ENCODE measurements around the gene PIM3.
A peak's percentile ranks its signal among the peaks of the same experiment; 100 is the strongest.
"Not testable (repeated sequence)": the region's sequence is repeated elsewhere in the genome, so short reads cannot be mapped to it uniquely, and the experiment has no call there.

Gene PIM3

GRCh38 chr22:49968313-49968830 lies 7.8 kb downstream of the PIM3 start:
- no peak for DNase-seq

DNA sequence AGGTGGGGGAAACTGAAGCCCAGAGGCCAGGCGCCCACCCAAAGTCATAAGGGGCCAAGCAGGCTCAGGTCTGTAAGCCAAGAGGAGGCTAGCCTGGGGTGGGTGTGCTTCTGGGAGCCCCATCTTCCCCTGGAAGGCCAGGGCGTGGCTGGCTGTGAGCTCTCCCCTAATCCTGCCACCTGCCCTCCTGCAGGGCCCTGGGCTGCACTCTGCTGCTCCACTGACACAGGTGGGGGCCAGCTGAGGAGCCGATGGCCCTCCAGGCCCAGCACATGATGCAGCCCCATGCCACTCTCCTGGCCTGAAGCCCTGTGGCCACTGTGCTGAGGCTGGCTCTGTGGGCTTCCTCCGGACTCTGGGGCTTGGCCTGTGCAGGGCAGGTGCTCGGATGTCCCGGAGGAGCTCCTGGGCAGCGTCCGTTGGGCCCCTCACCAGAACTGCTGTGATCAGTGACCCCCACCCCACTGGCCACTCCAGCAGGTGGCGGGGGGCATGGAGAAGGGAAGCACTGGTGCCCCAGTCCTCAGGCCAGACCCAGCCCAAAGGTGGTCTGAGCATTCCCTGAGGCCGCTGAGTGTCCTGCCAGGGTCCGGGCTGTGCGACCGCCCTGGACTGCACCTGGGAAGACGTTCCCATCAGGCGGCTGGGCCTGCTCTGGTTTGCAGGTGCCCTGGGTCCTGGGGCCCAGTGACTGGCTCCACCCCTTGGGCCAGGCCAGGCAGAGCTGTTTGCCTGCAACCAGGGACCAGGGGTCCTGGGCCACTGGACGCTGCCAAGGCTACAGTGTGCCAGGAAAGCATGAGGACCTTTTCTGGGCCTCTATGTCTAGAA lies 8.5 kb downstream of the PIM3 start:
- no peak for DNase-seq

DNA sequence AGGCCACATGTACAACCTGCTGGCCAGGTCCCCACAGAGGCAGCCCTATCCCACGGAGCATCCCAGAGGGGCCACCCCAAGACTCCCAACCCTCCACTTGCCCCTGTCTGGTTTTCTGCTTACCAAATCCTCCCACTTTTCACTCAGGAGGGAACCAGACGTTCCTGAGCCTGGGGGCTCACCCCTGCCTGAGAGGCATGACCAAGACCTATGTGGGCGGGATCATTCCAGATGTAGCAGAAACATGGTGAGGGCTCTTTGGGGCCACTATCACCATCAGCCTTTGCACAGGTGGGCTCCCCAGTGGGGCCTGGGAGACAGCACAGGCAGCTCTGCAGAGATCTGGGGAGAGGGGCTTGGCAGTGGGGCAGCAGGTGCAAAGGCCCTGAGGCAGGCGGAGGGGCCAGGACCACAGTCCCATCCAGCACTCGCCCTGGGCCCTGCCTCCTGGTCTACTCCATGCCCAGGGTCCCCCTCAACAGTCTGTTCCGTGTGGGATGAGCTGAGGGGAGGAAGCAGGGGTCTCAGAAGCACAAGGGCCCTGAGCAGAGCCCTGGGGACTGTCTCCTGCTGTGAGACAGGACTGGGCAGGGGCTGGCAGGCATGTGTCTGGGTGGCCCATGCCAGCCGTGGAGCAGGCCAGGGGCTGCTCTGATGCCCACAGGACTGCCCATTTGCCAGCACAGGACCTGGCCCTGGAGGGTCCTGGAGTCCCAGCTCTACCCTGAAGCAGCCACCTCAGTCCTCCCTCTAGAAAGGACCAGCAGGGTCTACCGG lies 9.4 kb downstream of the PIM3 start:
- DNase-seq: peak in 1 of 2 donors; percentile 30

- peak; percentile 98 to 99 for DNase-seq
Measured at GRCh38 chr22:49970528-49971231, 10.1 kb downstream of the PIM3 start.

GRCh38 chr22:49971232-49972162 lies 10.9 kb downstream of the PIM3 start:
- peak; percentile 84 to 91 for DNase-seq

- DNase-seq: no peak
Measured at GRCh38 chr22:49972163-49973017, 11.8 kb downstream of the PIM3 start.

DNA sequence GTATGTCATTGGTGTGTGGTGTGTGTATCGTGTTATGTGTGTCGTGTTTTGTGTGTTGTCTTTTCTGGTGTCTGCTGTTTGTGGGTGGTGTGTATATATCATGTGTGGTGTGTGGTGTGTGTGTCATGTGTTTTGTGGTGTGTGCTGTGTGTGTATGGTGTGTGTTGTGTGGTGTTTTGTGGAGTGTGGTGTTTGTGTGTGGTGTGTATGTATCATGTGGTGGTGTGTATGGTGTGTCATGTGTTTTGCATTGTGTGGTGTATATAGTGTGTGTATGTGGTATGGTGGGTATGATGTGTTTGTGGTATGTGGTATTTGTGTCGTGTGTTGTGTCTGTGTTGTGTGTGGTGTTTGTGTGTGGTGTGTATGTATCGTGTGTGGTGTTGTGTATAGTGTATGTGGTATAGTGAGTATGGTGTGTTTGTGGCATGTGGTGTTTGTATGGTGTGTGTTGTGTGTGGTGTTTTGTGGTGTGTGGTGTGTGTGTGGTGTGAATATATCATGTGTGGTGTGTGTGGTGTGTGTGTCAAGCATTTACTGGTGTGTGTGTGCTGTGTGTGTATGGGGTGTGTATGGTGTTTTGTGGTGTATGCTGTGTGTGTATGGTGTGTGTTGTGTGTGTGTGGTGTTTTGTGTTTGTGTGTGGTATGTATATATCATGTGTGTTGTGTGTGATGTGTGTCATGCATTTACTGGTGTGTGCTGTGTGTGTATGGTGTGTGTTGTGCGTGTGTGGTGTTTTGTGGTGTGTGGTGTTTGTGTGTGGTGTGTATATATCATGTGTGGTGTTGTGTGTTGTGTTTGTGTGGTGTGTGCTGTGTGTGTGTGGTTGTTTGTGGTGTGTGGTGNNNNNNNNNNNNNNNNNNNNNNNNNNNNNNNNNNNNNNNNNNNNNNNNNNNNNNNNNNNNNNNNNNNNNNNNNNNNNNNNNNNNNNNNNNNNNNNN lies 12.7 kb downstream of the PIM3 start:
- no peak for DNase-seq

DNA sequence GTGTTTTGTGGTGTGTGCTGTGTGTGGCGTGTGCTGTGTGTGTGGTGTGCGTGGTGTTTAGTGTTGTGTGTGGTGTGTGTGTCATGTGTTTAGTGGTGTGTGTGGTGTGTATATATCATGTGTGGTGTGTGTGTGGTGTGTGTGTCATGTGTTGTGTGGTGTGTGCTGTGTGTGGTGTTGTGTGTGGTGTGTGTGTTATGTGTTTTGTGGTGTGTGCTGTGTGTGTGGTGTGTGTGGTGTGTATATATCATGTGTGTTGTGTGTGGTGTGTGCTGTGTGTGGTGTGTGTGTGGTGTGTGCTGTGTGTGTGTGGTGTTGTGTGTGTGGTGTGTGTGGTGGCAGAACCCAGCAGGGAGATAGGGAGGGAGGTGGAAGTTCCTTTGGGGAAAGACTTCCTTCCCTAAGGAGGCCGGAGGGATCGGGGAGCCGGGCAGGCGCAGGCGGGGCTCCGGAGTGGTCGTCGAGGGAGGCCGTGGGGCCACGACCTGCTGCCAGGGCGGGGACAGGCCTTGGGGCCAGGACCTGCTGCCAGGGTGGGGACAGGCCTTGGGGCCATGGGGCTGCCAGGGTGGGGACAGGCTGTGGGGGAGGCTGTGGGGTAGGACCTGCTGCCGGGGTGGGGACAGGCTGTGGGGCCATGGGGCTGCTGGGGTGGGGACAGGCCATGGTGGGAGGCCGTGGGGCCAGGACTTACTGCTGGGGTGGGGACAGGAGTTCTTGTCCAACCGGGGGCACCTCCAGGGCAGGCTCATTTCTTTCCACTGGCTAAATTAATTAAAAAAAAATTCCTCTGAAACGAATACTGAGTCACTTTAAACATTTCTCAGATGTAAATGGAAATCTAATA lies 15.2 kb downstream of the PIM3 start:
- peak in 1 of 2 donors; percentile 49 for DNase-seq

GRCh38 chr22:49976439-49977175 lies 16.0 kb downstream of the PIM3 start:
- DNase-seq: peak; percentile 66 to 87

GRCh38 chr22:49977578-49977977 lies 17.0 kb downstream of the PIM3 start:
- no peak for DNase-seq

DNA sequence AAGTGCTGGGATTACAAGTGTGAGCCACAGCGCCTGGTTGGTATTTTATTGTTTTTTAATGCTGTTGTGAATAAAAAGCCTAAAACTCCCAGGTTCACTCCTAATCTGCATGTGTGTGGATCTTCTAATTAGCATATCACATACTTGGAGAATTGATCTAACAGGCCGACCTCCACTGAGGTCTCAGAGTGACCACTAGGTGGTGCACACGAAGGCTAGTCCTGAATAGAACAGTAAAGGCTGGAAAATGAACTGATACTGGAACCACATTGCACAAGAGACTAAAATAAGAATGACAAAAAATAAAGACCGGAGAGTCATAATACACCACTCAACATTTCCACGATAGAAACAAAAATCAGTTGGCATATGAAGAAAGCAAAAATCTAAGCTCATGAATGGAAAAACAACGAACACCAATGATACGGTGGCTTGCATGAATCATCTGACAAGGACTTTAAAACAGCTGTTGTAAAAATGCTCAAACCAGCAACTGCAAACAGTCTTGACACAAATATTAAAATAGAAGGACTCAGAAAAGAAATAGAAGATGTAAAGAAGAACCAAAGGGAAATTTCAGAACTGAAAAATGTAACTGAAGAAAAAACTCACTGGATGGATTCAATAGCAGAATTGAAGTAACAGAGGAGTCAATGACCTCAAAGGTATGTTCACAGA lies 19.2 kb downstream of the PIM3 start:
- peak; percentile 68 to 74 for DNase-seq

DNA sequence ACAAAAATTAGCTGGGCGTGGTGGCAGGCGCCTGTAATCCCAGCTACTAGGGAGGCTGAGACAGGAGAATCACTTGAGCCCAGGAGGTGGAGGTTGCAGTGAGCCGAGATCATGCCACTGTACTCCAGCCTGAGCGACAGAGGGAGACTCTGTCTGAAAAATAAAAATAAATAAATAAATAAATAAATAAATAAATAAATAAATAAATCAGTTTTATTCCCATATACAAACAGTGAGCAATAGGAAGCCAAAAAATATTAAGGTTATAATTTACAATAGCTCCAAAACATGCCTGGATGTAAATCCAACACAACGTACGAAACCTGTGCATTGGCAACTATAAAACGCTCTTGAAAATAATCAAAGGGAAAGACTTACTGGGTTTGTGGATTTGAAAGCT lies 21.2 kb downstream of the PIM3 start:
- DNase-seq: not testable (repeated sequence)

DNA sequence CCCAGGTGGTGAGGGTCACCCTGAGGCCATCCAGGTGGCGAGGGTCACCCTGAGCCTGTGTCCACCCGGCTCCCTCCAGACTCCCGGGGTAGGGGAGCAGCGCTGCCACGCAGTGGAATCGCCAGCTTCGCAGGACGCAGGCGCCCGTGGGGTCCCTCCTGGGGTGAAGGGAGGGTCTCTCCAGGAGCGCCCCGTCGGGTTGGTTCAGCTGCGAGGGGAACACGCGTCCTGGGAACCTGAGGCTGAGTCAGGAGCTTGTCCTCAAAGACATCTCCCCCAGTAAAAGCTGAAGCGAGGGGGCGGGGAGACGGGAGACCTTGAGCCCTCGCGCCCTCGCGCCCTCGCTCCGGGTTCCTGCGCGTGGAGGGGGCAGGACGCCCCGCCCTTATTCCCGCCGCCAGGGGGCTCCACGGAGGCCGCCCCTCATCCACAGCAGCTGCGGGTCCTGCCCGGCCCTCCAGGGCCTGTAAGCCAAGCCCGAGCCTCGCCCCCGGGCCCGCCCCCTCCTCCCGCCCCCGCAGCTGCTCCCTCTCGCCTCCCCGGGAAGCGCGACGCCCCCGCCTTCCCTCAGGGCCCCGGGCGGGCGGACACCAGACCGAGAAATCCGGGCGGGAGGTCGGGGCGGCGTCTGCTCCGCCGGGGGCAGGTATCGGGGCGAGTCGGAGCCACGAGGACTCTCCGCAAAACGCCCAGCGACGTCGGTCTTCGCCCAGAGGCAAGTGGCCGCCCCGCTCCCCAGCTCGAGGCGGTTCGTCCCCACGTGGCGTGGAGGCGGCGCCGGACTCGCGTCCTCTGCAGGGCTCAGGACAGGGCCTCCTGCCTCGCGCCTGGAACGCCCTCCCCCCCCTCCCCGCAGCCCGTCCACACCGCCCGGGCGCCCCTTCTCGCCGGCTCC lies 22.8 kb downstream of the PIM3 start:
- peak in 1 of 2 donors; percentile 22 for DNase-seq

- no peak for DNase-seq
Measured at GRCh38 chr22:49986325-49986724, 25.8 kb downstream of the PIM3 start.

DNA sequence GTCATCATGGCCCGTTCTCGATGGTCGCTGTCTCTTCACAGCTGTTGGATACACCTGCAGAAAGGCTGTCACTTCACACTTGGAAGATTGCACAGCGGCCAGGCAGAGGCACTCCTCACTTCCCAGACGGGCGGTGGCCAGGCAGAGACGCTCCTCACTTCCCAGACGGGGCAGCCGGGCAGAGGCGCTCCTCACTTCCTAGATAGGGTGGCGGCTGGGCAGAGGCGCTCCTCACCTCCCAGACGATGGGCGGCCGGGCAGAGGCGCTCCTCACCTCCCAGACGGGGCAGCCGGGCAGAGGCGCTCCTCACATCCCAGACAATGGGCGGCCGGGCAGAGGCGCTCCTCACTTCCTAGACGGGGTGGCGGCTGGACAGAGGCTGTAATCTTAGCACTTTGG lies 29.3 kb downstream of the PIM3 start:
- DNase-seq: not testable (repeated sequence)

DNA sequence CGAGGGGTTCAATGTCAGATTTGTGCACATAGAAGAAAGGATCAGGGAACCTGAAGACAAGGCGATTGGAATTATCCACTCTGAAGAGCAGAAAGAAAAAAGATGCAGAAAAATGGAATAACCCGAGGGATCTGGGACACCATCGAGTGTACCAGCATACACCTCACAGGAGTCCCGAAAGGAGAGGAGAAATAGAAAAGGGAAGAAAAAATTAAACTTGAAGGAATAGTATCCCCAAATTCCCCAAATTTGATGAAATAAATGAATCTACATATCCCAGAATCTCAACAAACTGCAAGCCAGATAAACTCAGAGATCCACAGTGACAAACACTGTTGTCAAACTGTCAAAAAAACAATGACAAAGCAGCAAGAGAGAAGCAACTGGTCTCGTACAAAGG lies 30.6 kb downstream of the PIM3 start:
- DNase-seq: no peak

Data from inflammatory macrophage (primary cell).